Mesenchymal stem cell (in vitro differentiated cells and primary cell): ENCODE data around the gene ZFAND2A.

ENCODE experiments used
- DNase-seq: peaks from one replicate; pipeline ENCODE4 v3.0.0-alpha.2; 2013
- H2AFZ ChIP-seq: one replicate; pipeline ENCODE4 v1.6.1; 2013; ENCODE audit warnings: low read depth, mild to moderate bottlenecking, control low read depth, inconsistent platforms, low read length, moderate library complexity
- H2AK5ac ChIP-seq: 2 replicates; pipeline ENCODE4 v1.6.1; 2013; ENCODE audit warnings: low read length, moderate library complexity, mild to moderate bottlenecking, inconsistent platforms; ENCODE audit not compliant: severe bottlenecking
- H2BK120ac ChIP-seq: one replicate; pipeline ENCODE4 v1.6.1; 2013; ENCODE audit warnings: low read depth, mild to moderate bottlenecking, inconsistent platforms, low read length, moderate library complexity
- H2BK12ac ChIP-seq, 2 experiments: one replicate each; pipeline ENCODE4 v1.6.1; 2013; ENCODE audit warnings: inconsistent platforms in 2 of 2, low read length in 2 of 2, mild to moderate bottlenecking in 2 of 2, moderate library complexity in 2 of 2, control low read depth in 1 of 2
- H2BK15ac ChIP-seq: one replicate; pipeline ENCODE4 v1.6.1; 2013; ENCODE audit warnings: mild to moderate bottlenecking, low read depth, inconsistent platforms; ENCODE audit not compliant: poor library complexity, severe bottlenecking
- H2BK5ac ChIP-seq: 2 replicates; pipeline ENCODE4 v1.6.1; 2013; ENCODE audit warnings: low read depth, mild to moderate bottlenecking, low read length, control low read depth, inconsistent platforms; ENCODE audit not compliant: poor library complexity, severe bottlenecking
- H3K14ac ChIP-seq, 2 experiments: one replicate each; pipeline ENCODE4 v1.6.1; 2013; ENCODE audit warnings: inconsistent platforms in 2 of 2, low read length in 2 of 2, control low read depth in 1 of 2, mild to moderate bottlenecking in 1 of 2, moderate library complexity in 1 of 2
- H3K18ac ChIP-seq, 2 experiments: one replicate each; pipeline ENCODE4 v1.6.1; 2013; ENCODE audit warnings: inconsistent platforms in 2 of 2, low read length in 2 of 2, control low read depth in 1 of 2, low read depth in 1 of 2, mild to moderate bottlenecking in 1 of 2
- H3K23ac ChIP-seq, 2 experiments: one replicate each; pipeline ENCODE4 v1.6.1; 2013; ENCODE audit warnings: inconsistent platforms in 2 of 2, low read length in 2 of 2, mild to moderate bottlenecking in 2 of 2, moderate library complexity in 2 of 2, control low read depth in 1 of 2
- H3K27ac ChIP-seq: 2 replicates; pipeline ENCODE4 v1.5.1; 2013; ENCODE audit warnings: mild to moderate bottlenecking, moderate library complexity, low read length, control low read depth, inconsistent platforms; ENCODE audit not compliant: poor library complexity, severe bottlenecking
- H3K27me3 ChIP-seq, 2 experiments: 2 replicates each; pipeline versions ENCODE4 v1.6.1 to v1.7.0; 2013; ENCODE audit warnings: low read length in 2 of 2, mild to moderate bottlenecking in 2 of 2, moderate library complexity in 2 of 2, control low read depth in 1 of 2, inconsistent platforms in 1 of 2; ENCODE audit not compliant: control insufficient read depth in 1 of 2, insufficient read depth in 1 of 2
- H3K36me3 ChIP-seq, 2 experiments: 2 replicates each; pipeline versions ENCODE4 v1.6.1 to v1.7.0; 2013; ENCODE audit warnings: low read length in 2 of 2, control low read depth in 1 of 2, inconsistent platforms in 1 of 2, low read depth in 1 of 2, mild to moderate bottlenecking in 1 of 2; ENCODE audit not compliant: insufficient read depth in 2 of 2, control insufficient read depth in 1 of 2
- H3K4ac ChIP-seq, 2 experiments: one replicate each; pipeline ENCODE4 v1.6.1; 2013; ENCODE audit warnings: inconsistent platforms in 2 of 2, low read length in 2 of 2, mild to moderate bottlenecking in 2 of 2, moderate library complexity in 2 of 2, control low read depth in 1 of 2, low read depth in 1 of 2
- H3K4me1 ChIP-seq: 2 replicates; pipeline ENCODE4 v1.6.1; 2013; ENCODE audit warnings: low read depth, low read length, control low read depth; ENCODE audit not compliant: control insufficient read depth, insufficient read depth
- H3K4me2 ChIP-seq: 2 replicates; pipeline ENCODE4 v1.6.1; 2013; ENCODE audit warnings: low read length, mild to moderate bottlenecking, inconsistent platforms; ENCODE audit not compliant: poor library complexity, severe bottlenecking
- H3K4me3 ChIP-seq, 2 experiments: 2 replicates each; pipeline versions ENCODE4 v1.5.1 to v1.7.0; 2013; ENCODE audit warnings: low read length in 2 of 2, mild to moderate bottlenecking in 2 of 2, control low read depth in 1 of 2, low read depth in 1 of 2; ENCODE audit not compliant: insufficient read depth in 1 of 2
- H3K79me1 ChIP-seq: replicated peaks from 2 replicates; pipeline ENCODE4 v1.6.1; 2013; ENCODE audit warnings: mild to moderate bottlenecking, control low read depth, low read length, inconsistent platforms; ENCODE audit not compliant: poor library complexity, severe bottlenecking
- H3K9ac ChIP-seq: 2 replicates; pipeline ENCODE4 v1.7.0; 2013; ENCODE audit warnings: mild to moderate bottlenecking, low read length, moderate library complexity
- H3K9me3 ChIP-seq: 2 replicates; pipeline ENCODE4 v1.7.0; 2013; ENCODE audit warnings: mild to moderate bottlenecking, low read length; ENCODE audit not compliant: control insufficient read depth
- H4K8ac ChIP-seq: one replicate; pipeline ENCODE4 v1.6.1; 2013; ENCODE audit warnings: inconsistent platforms, mild to moderate bottlenecking, low read length, moderate library complexity
- H4K91ac ChIP-seq: one replicate; pipeline ENCODE4 v1.6.1; 2013; ENCODE audit warnings: mild to moderate bottlenecking, low read length, inconsistent platforms
- WGBS: methylation state at CpG from one replicate; pipeline ENCODE4 v1.1.7; 2013; ENCODE audit warnings: mixed read lengths; 5-methylcytosine and 5-hydroxymethylcytosine counted together

Gene ZFAND2A

GRCh38 chr7:1134951-1135350 is 25.0 kb downstream of the ZFAND2A start:
- Histone ChIP-seq H3K4me3 (no peak overlapping the region), H3K9ac (no peak overlapping the region), H3K23ac (no peak overlapping the region), H3K27ac (no peak overlapping the region), H2AK5ac (no peak overlapping the region), H3K14ac (no peak overlapping the region), H3K4ac (no peak overlapping the region), H4K91ac (no peak overlapping the region), H3K9me3 (no peaks in the 10 kb centered on the region), H3K79me1 (peaks cover 30% of the 10 kb centered on the region), H3K36me3 (peaks cover under 1 to 8% of the 10 kb centered on the region in 2 experiments), H2BK120ac (no peak overlapping the region), H3K27me3 (no peaks in the 10 kb centered on the region), H3K4me2 (no peak overlapping the region), H3K18ac (no peak overlapping the region), H4K8ac (no peak overlapping the region), H2BK12ac (no peak overlapping the region), H3K4me1 (peaks cover 11% of the 10 kb centered on the region), H2BK15ac (no peak overlapping the region), H2BK5ac (no peak overlapping the region), H2AFZ (no peak overlapping the region)
- DNase-seq: no peak
- WGBS: 98% methylated on average over 5 of the region's 7 CpGs

GRCh38 chr7:1131471-1132265 is 28.3 kb downstream of the ZFAND2A start:
- Histone ChIP-seq H2AFZ (no peak overlapping the region), H3K14ac (no peak overlapping the region), H3K4me3 (no peak overlapping the region), H3K23ac (no peak overlapping the region), H2BK12ac (no peak overlapping the region), H2BK120ac (no peak overlapping the region), H3K79me1 (peaks cover 27% of the 10 kb centered on the region), H4K8ac (no peak overlapping the region), H3K27ac (no peak overlapping the region), H3K4ac (no peak overlapping the region), H4K91ac (no peak overlapping the region), H2AK5ac (no peak overlapping the region), H2BK5ac (no peak overlapping the region), H3K9ac (no peak overlapping the region), H3K18ac (no peak overlapping the region), H2BK15ac (no peak overlapping the region), H3K36me3 (peaks cover 12 to 19% of the 10 kb centered on the region in 2 experiments), H3K4me2 (no peak overlapping the region), H3K4me1 (peaks cover 3% of the 10 kb centered on the region), H3K27me3 (no peaks in the 10 kb centered on the region), H3K9me3 (no peaks in the 10 kb centered on the region)
- 83% methylated on average over 2 of the region's 2 CpGs for WGBS
- DNase-seq: no peak

- H3K27ac ChIP-seq: no peak overlapping the region
- H3K4me2 ChIP-seq: no peak overlapping the region
- H2AFZ ChIP-seq: no peak overlapping the region
- H3K14ac ChIP-seq: no peak overlapping the region
- H3K27me3 ChIP-seq: no peaks in the 10 kb centered on the region
- no peak for DNase-seq
- H3K9ac ChIP-seq: no peak overlapping the region
- H3K18ac ChIP-seq: no peak overlapping the region
- H4K91ac ChIP-seq: no peak overlapping the region
- no peak overlapping the region for H3K4ac ChIP-seq
- H2AK5ac ChIP-seq: no peak overlapping the region
- no peak overlapping the region for H4K8ac ChIP-seq
- H2BK5ac ChIP-seq: no peak overlapping the region
- no peak overlapping the region for H3K4me3 ChIP-seq
- 95% methylated on average over 25 of the region's 26 CpGs for WGBS
- no peak overlapping the region for H2BK12ac ChIP-seq
- H3K36me3 ChIP-seq: peaks cover 18 to 28% of the 10 kb centered on the region in 2 experiments
- peaks cover 31% of the 10 kb centered on the region for H3K79me1 ChIP-seq
- H3K23ac ChIP-seq: no peak overlapping the region
- H2BK120ac ChIP-seq: no peak overlapping the region
- no peak overlapping the region for H2BK15ac ChIP-seq
- peaks cover 3% of the 10 kb centered on the region for H3K4me1 ChIP-seq
- no peaks in the 10 kb centered on the region for H3K9me3 ChIP-seq
Observed at GRCh38 chr7:1130021-1130990, 29.7 kb downstream of the ZFAND2A start.

GRCh38 chr7:1129431-1129830 is 30.6 kb downstream of the ZFAND2A start:
- Histone ChIP-seq H3K27me3 (no peaks in the 10 kb centered on the region), H4K91ac (no peak overlapping the region), H2BK120ac (no peak overlapping the region), H2BK5ac (no peak overlapping the region), H3K14ac (no peak overlapping the region), H2BK15ac (no peak overlapping the region), H2BK12ac (no peak overlapping the region), H3K4me2 (no peak overlapping the region), H2AK5ac (no peak overlapping the region), H3K4ac (no peak overlapping the region), H4K8ac (no peak overlapping the region), H3K23ac (no peak overlapping the region), H3K27ac (no peak overlapping the region), H3K4me1 (peaks cover 9% of the 10 kb centered on the region), H3K4me3 (no peak overlapping the region), H3K9ac (no peak overlapping the region), H2AFZ (no peak overlapping the region), H3K9me3 (no peaks in the 10 kb centered on the region), H3K36me3 (peaks cover 18 to 34% of the 10 kb centered on the region in 2 experiments), H3K18ac (no peak overlapping the region), H3K79me1 (peaks cover 35% of the 10 kb centered on the region)
- no peak for DNase-seq
- 98% methylated on average over 11 of the region's 13 CpGs for whole genome bisulfite sequencing
